Right lobe of liver (tissue), 4 donors: ENCODE measurements around the gene TAMALIN.

Source experiments
- POLR2A ChIP-seq: fragments of 450-650 bp; IDR thresholded peaks from one replicate; pipeline ENCODE4 v1.6.1; 2017; ENCODE audit warnings: antibody characterized with exemption, mild to moderate bottlenecking
- TF ChIP-seq, protein P1 (sequence below), 4 donors: fragments of 200-600 bp in 3 of 4; fragments of 450-650 bp in 1 of 4; IDR thresholded peaks; one replicate each; pipeline versions ENCODE4 v1.5.1 to v1.8.0; 2016 to 2022; ENCODE audit warnings: antibody characterized with exemption in 4 of 4, mild to moderate bottlenecking in 2 of 4
- donor health status: DM: no; HTN: no; CAD: no.
- donor health status: DM: no; HTN: no; CAD: no.
- donor health status: DM: no; HTN: yes; CAD: no.

DNA sequence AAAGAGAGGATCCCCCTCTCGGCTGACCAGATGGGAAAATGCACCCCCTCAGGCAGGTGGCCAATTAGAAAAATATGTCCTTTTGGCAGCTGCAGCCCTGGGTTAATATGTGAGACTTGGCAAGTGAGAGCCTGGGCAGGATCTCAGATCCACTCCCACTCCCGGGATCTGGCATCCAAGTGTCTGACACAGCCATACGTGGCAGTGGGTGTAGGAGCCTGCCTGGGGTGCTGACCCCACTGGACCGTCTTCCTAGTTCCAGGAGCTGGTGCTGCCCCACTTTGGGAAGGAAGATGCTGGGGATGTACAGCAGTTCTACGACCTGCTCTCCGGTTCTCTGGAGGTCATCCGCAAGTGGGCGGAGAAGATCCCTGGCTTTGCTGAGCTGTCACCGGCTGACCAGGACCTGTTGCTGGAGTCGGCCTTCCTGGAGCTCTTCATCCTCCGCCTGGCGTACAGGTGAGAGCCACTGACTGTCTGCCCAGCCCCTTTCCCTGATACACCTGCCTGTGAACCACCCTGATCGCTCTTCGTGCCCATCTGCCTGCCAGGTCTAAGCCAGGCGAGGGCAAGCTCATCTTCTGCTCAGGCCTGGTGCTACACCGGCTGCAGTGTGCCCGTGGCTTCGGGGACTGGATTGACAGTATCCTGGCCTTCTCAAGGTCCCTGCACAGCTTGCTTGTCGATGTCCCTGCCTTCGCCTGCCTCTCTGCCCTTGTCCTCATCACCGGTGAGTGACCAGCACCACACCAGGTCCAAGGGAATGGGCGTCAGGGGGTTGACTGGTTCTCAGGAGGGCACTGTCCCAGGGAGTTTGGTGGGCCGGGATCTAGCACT lies 50.3 kb downstream of the TAMALIN start:
- TF ChIP-seq, protein P1, sequence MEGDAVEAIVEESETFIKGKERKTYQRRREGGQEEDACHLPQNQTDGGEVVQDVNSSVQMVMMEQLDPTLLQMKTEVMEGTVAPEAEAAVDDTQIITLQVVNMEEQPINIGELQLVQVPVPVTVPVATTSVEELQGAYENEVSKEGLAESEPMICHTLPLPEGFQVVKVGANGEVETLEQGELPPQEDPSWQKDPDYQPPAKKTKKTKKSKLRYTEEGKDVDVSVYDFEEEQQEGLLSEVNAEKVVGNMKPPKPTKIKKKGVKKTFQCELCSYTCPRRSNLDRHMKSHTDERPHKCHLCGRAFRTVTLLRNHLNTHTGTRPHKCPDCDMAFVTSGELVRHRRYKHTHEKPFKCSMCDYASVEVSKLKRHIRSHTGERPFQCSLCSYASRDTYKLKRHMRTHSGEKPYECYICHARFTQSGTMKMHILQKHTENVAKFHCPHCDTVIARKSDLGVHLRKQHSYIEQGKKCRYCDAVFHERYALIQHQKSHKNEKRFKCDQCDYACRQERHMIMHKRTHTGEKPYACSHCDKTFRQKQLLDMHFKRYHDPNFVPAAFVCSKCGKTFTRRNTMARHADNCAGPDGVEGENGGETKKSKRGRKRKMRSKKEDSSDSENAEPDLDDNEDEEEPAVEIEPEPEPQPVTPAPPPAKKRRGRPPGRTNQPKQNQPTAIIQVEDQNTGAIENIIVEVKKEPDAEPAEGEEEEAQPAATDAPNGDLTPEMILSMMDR (IDR thresholded peaks at IDR 0.05), result no peak
- TF ChIP-seq POLR2A, result no peak
